Stimulated activated CD4-positive, alpha-beta T cell treated with anti-CD3 and anti-CD28 coated beads, Interleukin-1b, Interleukin-23, amount 100 ng/mL, for 1 hour (primary cell): ENCODE measurements around the gene PAPSS2.
"Not testable (repeated sequence)": the region's sequence is repeated elsewhere in the genome, so short reads cannot be mapped to it uniquely, and the experiment has no call there.

Source experiments
- DNase-seq, 2 donors: peaks; one replicate each; pipeline ENCODE4 v3.0.0-alpha.2; 2020; ENCODE audit warnings: low read depth in 2 of 2

The PAPSS2 gene

GRCh38 chr10:87705339-87705738, 45.7 kb downstream of the PAPSS2 start:
- no peak for DNase-seq

GRCh38 chr10:87706731-87707130, 47.1 kb downstream of the PAPSS2 start:
- DNase-seq: no peak

GRCh38 chr10:87707254-87707653, 47.6 kb downstream of the PAPSS2 start:
- DNase-seq: no peak

GRCh38 chr10:87712913-87713616, 53.4 kb downstream of the PAPSS2 start:
- DNase-seq: no peak

GRCh38 chr10:87713707-87714106, 54.0 kb downstream of the PAPSS2 start:
- no peak for DNase-seq

- DNase-seq: no peak
Measured at GRCh38 chr10:87715552-87716347, 56.1 kb downstream of the PAPSS2 start.

- no peak for DNase-seq
Measured at GRCh38 chr10:87716348-87716670, 56.6 kb downstream of the PAPSS2 start.

- DNase-seq: no peak
Measured at GRCh38 chr10:87720665-87721064, 61.0 kb downstream of the PAPSS2 start.

GRCh38 chr10:87721781-87722180, 62.1 kb downstream of the PAPSS2 start:
- no peak for DNase-seq

- DNase-seq: no peak
Measured at GRCh38 chr10:87722716-87723115, 63.0 kb downstream of the PAPSS2 start.

GRCh38 chr10:87723500-87723899, 63.8 kb downstream of the PAPSS2 start:
- no peak for DNase-seq

GRCh38 chr10:87724789-87725188, 65.1 kb downstream of the PAPSS2 start:
- DNase-seq: no peak

- no peak for DNase-seq
Measured at GRCh38 chr10:87729940-87730339, 70.3 kb downstream of the PAPSS2 start.

- DNase-seq: no peak
Measured at GRCh38 chr10:87733081-87733480, 73.4 kb downstream of the PAPSS2 start.

- no peak for DNase-seq
Measured at GRCh38 chr10:87734987-87735827, 75.5 kb downstream of the PAPSS2 start.

GRCh38 chr10:87738253-87738652, 78.6 kb downstream of the PAPSS2 start:
- DNase-seq: not testable (repeated sequence)

GRCh38 chr10:87739703-87740102, 80.0 kb downstream of the PAPSS2 start:
- no peak for DNase-seq

- no peak for DNase-seq
Measured at GRCh38 chr10:87740254-87740655, 80.6 kb downstream of the PAPSS2 start.

GRCh38 chr10:87742992-87743610, 83.4 kb downstream of the PAPSS2 start:
- DNase-seq: not testable (repeated sequence)

GRCh38 chr10:87744606-87745005, 84.9 kb downstream of the PAPSS2 start:
- DNase-seq: no peak

GRCh38 chr10:87746911-87747310, 87.2 kb downstream of the PAPSS2 start:
- DNase-seq: no peak

- not testable (repeated sequence) for DNase-seq
Measured at GRCh38 chr10:87748244-87748643, 88.6 kb downstream of the PAPSS2 start.
